NCI-H1930 (cell line): ENCODE results near the gene CGAS.
"Not testable (repeated sequence)": the region's sequence is repeated elsewhere in the genome, so short reads cannot be mapped to it uniquely, and the experiment has no call there.

Experiments used
- DNase-seq, 2 experiments: peaks; one replicate each; lab custom pipeline; 2025; lab: John Stamatoyannopoulos, UW

CGAS gene

DNA sequence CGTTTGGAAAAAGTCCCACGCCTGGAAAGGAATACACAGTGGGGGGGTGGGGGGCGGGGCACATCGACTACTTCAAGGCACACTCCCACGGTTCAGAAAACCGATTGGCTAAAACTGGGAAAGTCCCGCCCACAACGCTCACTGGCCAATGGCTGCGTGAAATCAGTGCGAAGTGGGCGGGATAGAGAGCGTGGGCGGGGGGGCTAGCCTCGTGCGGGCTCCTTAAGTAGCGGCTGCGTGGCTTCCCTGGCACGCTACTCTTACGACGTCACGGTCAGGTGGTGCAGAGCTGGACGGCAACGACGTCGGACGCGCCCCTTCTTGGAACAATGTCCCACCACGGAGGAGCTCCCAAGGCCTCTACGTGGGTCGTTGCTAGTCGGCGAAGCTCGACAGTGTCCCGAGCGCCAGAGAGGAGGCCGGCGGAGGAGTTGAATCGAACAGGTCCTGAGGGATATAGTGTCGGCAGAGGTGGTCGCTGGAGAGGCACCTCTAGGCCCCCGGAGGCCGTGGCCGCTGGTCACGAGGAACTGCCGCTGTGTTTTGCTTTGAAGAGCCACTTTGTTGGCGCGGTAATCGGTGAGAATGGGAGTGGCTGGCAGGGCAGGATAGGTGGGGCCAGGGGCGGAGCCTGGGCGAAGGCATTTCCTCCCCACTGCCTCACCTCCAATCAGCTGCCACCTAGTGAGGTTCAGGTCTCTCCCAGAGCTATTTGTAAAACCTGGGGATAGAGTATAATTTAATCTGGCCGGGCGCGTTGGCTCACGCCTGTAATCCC lies 57.3 kb downstream of the CGAS start, which contains the start of gene DDX43:
DDX43 (plus strand) TSS at position 252 of the 778 bp plus-strand sequence; CDS start at position 330, 78 bp downstream.
- DNase-seq: peak; percentile 37 to 72

GRCh38 chr6:73393278-73393677 lies 58.8 kb downstream of the CGAS start:
- DNase-seq: no peak

GRCh38 chr6:73392188-73392587 lies 59.9 kb downstream of the CGAS start:
- not testable (repeated sequence) for DNase-seq

DNA sequence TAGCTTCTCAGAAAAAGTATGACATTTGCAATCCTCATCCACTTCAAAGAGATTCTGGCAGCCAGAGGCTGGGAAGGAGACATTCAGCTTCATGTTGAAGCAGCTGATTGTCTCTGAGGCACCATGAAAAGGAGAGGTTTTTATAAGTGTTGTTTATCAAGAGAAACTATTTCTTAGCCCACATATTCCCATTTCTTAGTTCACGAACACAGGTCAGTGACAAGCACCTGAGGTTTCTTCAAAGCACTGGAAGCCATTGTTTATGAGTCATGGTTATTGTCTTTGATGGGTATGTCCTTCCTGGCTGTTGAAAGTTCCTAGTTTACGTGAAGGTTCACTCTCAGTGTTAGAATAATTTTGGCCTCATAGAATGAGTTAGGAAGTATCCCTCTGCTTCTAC lies 60.4 kb downstream of the CGAS start:
- no peak for DNase-seq

- DNase-seq: no peak
Observed at GRCh38 chr6:73389854-73390253, 62.2 kb downstream of the CGAS start.

GRCh38 chr6:73388800-73389512 lies 63.1 kb downstream of the CGAS start:
- peak; percentile 12 to 17 for DNase-seq

- DNase-seq: no peak
Observed at GRCh38 chr6:73388433-73388799, 63.7 kb downstream of the CGAS start.

DNA sequence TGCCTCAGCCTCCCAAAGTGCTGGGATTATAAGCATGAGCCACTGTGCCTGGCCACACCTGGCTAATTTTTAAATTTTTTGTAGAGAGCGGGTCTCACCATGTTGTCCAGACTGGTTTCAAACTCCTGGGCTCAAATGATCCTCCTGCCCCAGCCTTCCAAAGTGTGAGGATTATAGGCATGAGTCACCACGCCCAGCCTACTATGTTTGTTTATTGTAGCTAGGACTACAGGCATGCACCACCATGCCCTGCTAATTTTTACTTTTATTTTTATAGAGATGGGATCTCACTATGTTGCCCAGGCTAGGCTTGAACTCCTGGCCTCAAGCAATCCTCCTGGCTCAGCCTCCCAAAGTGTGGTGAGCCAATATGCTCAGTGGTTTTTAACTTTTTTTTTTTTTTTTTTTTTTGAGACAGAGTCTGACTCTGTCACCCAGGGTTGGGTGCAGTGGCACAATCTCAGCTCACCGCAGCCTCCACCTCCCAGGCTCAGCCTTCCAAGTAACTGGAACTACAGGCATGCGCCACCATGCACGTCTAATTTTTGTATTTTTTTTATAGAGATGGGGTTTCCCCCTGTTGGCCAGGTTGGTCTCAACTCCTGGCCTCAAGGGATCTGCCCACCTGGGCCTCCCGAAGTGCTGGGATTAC lies 69.5 kb downstream of the CGAS start:
- no peak for DNase-seq

DNA sequence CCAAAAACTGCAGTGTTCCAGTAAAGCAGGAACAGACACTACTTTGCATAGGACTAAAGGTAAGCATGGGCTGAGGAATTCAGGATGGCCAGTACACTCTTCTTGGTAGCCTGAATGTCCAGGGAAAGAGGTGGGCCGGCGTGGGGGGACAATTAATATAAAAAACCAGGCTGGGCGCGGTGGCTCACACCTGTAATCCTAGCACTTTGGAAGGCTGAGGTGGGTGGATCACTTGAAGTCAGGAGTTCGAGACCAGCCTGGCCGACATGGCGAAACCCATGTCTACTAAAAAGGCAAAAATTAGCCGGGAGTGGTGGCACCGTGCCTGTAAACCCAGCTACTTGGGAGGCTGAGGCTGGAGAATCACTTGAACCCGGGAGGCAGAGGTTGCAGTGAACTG lies 70.6 kb downstream of the CGAS start:
- not testable (repeated sequence) for DNase-seq

- DNase-seq: no peak
Observed at GRCh38 chr6:73377225-73377624, 74.9 kb downstream of the CGAS start.

GRCh38 chr6:73375216-73375615 lies 76.9 kb downstream of the CGAS start:
- no peak for DNase-seq
